ENCODE data around the gene SH3GLB2. TPM values are rescaled to one million over a fixed set of nuclear protein-coding genes. Genes with fewer than 3 reads are reported as not detected.

SH3GLB2 gene
- total RNA-seq, 2 experiments from 2014 or later, result 107 to 109 TPM

DNA sequence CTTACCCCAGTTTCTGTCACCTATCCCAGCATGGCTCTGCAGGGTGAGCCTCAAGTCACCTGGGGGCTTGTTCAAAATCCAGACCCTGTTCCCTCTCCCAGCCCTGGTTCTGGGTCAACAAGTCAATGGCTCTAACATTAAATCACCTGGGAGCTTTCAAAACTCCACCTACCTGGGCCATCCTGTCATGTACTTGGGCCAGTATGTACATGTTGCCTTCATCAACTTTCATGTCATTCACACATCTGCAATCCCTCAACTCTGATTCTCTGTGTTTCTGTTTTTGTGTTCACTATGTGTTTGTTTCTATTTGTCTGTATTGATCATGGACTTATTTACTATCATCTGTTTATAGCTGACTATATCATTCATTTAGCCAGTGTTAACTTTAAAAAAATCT, 2.1 kb upstream of the SH3GLB2 start:
- Mint-ChIP-seq H3K4me3 (no peak overlapping the region), H3K27me3 (ENCODE audit: low read depth) (no peaks in the 10 kb centered on the region), H3K36me3 (ENCODE audit: low read depth) (no peaks in the 10 kb centered on the region), H3K27ac (no peak overlapping the region), H3K4me1 (ENCODE audit: low read depth) (peaks cover 26% of the 10 kb centered on the region), H3K9me3 (ENCODE audit: insufficient read depth) (no peaks in the 10 kb centered on the region)
- ATAC-seq (no peak), DNase-seq (no peak)
- CTCF ChIA-PET, result interaction anchor here (0.8 to 1.2 kb wide), 2 partner anchors 39 to 385 kb away, joined by 3 to 5 read pairs; no protein-coding TSS in a partner anchor
- POLR2A ChIA-PET, result interaction anchor here (0.6 kb wide), 1 partner anchor 927 kb away, joined by 3 read pairs; no protein-coding TSS in a partner anchor

DNA sequence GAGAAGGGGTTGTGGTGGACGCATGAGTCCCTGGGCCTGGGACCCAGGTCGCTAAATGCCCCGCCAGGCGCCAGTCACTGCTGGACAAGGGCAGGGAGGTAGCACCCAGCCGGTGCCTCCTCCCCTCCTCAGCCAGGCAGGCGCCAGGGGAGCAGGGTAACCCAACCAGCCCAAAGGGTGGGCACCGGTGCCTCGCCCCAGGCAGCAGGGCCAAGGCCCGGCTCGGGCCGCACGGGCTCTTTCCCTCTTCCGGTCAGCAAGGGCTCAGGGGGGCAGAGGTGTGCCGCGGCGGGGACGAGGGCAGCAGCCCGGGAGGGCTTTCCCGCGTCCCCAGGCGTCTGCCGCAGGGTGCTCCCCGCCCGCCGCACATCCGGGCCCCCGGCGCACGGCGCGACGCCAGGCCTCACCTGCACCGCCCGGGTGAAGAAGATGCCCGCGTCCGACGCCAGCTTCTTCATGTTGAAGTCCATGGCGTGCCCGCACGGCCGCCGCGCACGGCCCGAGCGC, 393 bp downstream of the SH3GLB2 start:
- POLR2A ChIA-PET, result interaction anchor here (0.6 to 2.7 kb wide), 4 partner anchors 21 to 146 kb away, joined by 3 to 7 read pairs (median 4); partner anchors contain the start of genes KYAT1 and LRRC8A
- ATAC-seq (peak; percentile 78), DNase-seq (peak; percentile 78)
- Mint-ChIP-seq H3K4me3 (peak overlapping the region; percentile 89), H3K27ac (peak overlapping the region; percentile 84), H3K4me1 (ENCODE audit: low read depth) (peaks cover 29% of the 10 kb centered on the region), H3K27me3 (ENCODE audit: low read depth) (no peaks in the 10 kb centered on the region), H3K9me3 (ENCODE audit: insufficient read depth) (no peaks in the 10 kb centered on the region), H3K36me3 (ENCODE audit: low read depth) (no peaks in the 10 kb centered on the region)
- CTCF ChIA-PET, result interaction anchor here (0.8 to 1.2 kb wide), 4 partner anchors 10 to 210 kb away, joined by 3 to 5 read pairs (median 4); partner anchors contain the start of gene ENDOG

DNA sequence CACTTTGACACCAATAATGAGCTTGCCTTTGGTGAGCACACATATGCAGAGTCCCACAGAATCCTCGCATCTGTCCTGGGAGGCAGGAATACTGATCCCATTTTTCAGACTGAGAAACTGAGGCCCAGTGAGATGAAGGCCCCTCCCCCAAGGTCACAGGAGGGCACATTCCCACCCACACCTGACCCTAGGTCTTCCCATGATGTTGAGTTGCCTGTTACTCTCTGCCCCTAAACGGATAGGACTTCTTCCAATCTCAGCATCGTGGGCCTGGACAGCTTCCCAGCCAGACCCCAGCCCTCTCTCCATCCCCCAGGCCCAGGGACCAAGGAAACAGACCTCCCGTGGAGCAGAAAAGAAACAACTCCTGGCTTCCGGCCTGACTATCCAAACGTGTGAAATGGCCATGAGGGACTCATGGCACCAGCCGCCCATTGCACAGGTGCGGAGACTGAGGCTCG, 877 bp downstream of the SH3GLB2 start:
- CTCF ChIA-PET, result interaction anchor here (0.9 to 1.2 kb wide), 2 partner anchors 22 to 33 kb away, joined by 3 read pairs; no protein-coding TSS in a partner anchor
- Mint-ChIP-seq H3K4me3 (peak overlapping the region; percentile 89), H3K27me3 (ENCODE audit: low read depth) (no peaks in the 10 kb centered on the region), H3K4me1 (ENCODE audit: low read depth) (peaks cover 33% of the 10 kb centered on the region), H3K27ac (peak overlapping the region; percentile 84), H3K36me3 (ENCODE audit: low read depth) (no peaks in the 10 kb centered on the region), H3K9me3 (ENCODE audit: insufficient read depth) (no peaks in the 10 kb centered on the region)
- no peak for ATAC-seq
- DNase-seq, result no peak
- POLR2A ChIA-PET, result interaction anchor here (0.6 to 2.7 kb wide), 3 partner anchors 20 to 145 kb away, joined by 3 to 7 read pairs (median 4); no protein-coding TSS in a partner anchor

DNA sequence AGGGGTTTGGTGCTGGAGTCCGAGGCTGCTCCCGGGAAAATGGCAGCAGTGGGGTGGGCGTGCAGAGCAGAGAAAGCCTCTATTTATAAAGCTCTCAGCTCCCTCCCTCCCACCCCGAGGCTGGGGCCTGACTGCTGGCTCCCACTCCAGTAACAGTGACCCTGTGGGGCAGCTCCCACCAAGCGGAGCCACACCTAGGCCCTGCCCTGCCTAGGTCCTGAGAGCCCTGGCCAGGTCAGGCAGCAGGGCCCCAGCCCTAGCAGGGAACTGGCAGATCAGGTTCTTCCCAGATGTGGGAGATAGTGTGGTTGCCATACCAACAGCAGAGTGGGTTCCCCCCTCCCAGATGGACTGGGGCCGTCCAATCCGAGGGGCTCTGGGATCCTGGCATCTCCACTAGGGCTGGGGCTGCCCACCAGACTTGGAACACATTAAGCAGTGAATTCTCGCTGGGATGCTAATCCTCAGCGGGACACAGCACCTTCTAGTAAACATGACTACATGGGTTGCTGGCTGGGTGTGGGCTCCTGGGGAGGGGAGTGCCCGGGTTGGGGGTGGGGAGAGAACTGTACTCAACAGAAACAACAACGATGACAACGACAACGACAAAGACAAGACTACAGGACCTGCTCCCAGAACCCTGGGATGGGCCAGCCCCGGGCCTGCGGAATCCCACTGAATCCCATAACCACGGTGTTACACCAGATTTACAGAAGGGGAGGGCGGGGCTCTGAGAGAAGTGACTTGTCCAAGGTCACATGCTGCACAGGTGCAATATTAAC, 1.5 kb downstream of the SH3GLB2 start:
- no peaks in the 10 kb centered on the region for H3K9me3 Mint-ChIP-seq (ENCODE audit: insufficient read depth)
- H3K4me3 Mint-ChIP-seq, result peak overlapping the region; percentile 89
- ChIA-PET CTCF (no interaction called here), POLR2A (interaction anchor here (2.7 kb wide), 1 partner anchor 20 kb away, joined by 7 read pairs; no protein-coding TSS in a partner anchor)
- H3K27me3 Mint-ChIP-seq (ENCODE audit: low read depth), result no peaks in the 10 kb centered on the region
- DNase-seq, result no peak
- no peak for ATAC-seq
- peaks cover 4% of the 10 kb centered on the region for H3K36me3 Mint-ChIP-seq (ENCODE audit: low read depth)
- H3K4me1 Mint-ChIP-seq (ENCODE audit: low read depth), result peaks cover 39% of the 10 kb centered on the region
- peak overlapping the region; percentile 84 for H3K27ac Mint-ChIP-seq

DNA sequence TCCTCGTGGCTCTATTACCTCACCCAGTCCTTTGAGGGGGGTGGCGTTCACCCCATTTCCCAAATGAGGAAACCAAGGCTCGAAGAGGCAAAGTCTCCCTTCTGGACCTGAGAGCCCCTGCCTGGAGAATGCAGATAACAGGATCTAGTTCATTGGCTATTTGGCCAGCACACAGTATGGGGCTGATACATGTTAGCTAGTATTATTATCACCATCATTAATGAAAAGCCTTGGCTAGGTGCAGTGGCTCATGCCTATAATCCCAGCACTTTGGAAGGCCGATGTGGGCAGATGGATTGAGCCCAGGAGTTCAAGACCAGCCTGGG, 4.3 kb downstream of the SH3GLB2 start:
- CTCF ChIA-PET, result no interaction called here
- POLR2A ChIA-PET, result no interaction called here
- ATAC-seq, result no peak

DNA sequence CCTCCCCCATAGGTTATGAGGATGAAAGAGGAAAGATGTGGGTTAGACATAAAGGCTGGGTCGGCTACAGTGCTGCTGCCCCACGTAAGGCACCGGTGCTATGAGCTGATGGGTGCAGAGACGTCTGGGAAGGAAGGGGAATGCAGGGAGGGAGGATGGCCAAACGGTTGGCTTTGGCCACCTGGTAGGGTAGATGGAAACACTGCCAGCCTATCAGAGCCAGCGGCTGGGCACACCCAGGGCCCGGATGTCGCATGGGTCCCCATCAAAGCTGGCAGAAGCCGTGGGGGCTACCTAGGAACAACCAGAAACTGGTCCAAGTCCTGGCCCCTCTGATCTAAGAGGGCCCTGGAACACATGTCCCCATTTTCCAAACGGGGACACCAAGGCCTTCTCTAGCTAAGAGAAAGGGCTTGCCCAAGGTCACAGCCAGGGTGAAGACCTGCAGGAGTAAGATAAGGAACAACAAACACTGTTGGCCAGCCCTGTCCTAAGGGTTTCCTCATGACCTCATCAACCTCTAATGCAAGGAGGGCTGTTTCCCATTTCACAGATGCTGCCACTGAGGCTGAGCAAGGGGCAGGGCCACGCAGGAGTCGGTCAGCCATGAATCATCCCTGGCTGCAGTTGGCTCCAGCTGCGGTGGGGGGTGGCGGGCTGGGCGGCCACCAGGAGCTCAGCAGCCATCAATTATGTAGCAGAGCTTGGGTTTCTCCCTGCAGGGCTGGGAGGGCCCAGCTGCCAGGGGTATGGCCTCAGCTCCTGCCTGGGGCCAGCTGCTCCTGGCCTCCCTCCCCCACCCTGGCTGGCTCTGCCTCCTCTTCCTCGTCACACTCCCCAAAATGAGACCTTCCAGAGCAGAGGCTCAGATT, 4.9 kb downstream of the SH3GLB2 start:
- no peak overlapping the region for H3K4me3 Mint-ChIP-seq
- no peak for ATAC-seq
- ChIA-PET CTCF (no interaction called here), POLR2A (interaction anchor here (0.6 kb wide), 1 partner anchor 159 kb away, joined by 3 read pairs; no protein-coding TSS in a partner anchor)
- H3K27ac Mint-ChIP-seq, result no peak overlapping the region
- DNase-seq, result no peak
- H3K9me3 Mint-ChIP-seq (ENCODE audit: insufficient read depth), result no peaks in the 10 kb centered on the region
- H3K36me3 Mint-ChIP-seq (ENCODE audit: low read depth), result peaks cover 6% of the 10 kb centered on the region
- H3K27me3 Mint-ChIP-seq (ENCODE audit: low read depth), result no peaks in the 10 kb centered on the region
- peaks cover 38% of the 10 kb centered on the region for H3K4me1 Mint-ChIP-seq (ENCODE audit: low read depth)

More for the DNA sequence above, 4.3 kb downstream of the SH3GLB2 start:
- Mint-ChIP-seq H3K27me3 (ENCODE audit: low read depth) (no peaks in the 10 kb centered on the region), H3K9me3 (ENCODE audit: insufficient read depth) (no peaks in the 10 kb centered on the region), H3K27ac (no peak overlapping the region), H3K4me3 (no peak overlapping the region), H3K36me3 (ENCODE audit: low read depth) (peaks cover 5% of the 10 kb centered on the region), H3K4me1 (ENCODE audit: low read depth) (peaks cover 38% of the 10 kb centered on the region)
- DNase-seq, result no peak

DNA sequence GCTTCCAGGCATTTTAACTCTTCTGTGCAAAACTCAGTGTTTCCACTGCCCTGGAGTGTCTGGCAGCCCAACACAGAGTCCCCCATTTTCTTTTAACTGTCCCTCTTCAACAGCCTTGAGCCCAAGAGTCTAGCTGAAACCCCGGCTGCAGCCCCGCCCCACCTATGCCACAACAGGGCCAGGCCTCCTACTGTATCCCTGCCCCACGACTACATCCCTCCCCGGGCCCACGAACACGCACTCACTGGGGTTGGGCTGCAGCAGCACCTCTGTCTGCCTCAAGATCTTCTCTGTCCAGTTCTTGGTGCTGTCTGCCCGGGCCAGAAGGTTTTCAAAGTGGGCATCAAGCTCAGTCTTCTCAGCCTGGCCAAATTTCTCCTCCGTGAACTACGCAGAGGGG, 6.1 kb downstream of the SH3GLB2 start:
- Mint-ChIP-seq H3K27me3 (ENCODE audit: low read depth) (no peaks in the 10 kb centered on the region), H3K36me3 (ENCODE audit: low read depth) (peaks cover 11% of the 10 kb centered on the region), H3K27ac (peak overlapping the region; percentile 66), H3K4me1 (ENCODE audit: low read depth) (peaks cover 33% of the 10 kb centered on the region), H3K9me3 (ENCODE audit: insufficient read depth) (no peaks in the 10 kb centered on the region), H3K4me3 (no peak overlapping the region)
- ChIA-PET POLR2A (no interaction called here), CTCF (interaction anchor here (0.6 kb wide), 1 partner anchor 466 kb away, joined by 3 read pairs; no protein-coding TSS in a partner anchor)
- DNase-seq (no peak), ATAC-seq (no peak)

DNA sequence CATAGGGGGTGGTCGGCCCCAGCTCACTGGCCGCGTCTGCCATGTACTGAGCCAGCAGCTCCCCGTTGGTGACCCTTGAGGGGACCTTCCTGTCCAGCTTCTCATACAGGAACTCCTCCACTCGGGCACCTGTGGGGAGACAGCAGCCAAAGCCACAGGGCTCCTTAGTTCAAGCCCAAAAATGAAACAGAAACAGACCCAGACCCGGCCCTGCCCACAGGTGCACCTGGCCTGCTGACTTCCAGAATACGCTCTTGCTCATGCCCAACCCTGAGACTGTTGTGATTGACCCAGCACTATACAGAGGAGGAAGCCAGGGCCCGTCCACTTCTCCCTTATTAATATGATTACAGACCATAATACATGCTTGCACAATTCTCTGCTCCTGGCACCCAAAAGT, 7.0 kb downstream of the SH3GLB2 start:
- ChIA-PET POLR2A (no interaction called here), CTCF (no interaction called here)
- DNase-seq (no peak), ATAC-seq (peak; percentile 52)
- Mint-ChIP-seq H3K27me3 (ENCODE audit: low read depth) (no peaks in the 10 kb centered on the region), H3K36me3 (ENCODE audit: low read depth) (peaks cover 11% of the 10 kb centered on the region), H3K27ac (peak overlapping the region; percentile 48), H3K4me3 (no peak overlapping the region), H3K9me3 (ENCODE audit: insufficient read depth) (no peaks in the 10 kb centered on the region), H3K4me1 (ENCODE audit: low read depth) (peaks cover 25% of the 10 kb centered on the region)

DNA sequence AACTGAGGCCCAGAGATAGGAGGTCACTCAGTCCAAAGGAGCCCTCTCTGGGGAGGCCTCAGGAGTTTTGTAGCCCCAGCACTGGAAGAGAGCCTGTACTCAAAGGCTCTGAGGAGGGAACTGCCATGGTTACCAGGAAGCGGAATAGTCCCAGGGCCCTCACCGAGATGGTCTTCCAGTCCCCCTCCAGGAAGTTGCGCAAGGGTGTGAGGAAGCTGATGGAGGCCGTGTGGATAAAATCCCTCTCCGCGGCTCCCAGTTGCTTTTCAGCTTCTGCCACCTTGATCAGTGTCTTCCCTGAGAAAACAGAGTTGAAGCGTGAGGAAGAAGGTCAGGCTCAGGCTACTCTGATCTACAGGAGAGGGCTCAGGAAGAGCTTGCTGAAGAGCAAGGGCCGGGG, 13.5 kb downstream of the SH3GLB2 start:
- CTCF ChIA-PET, result interaction anchor here (1.6 kb wide), 1 partner anchor 8 kb away, joined by 6 read pairs; no protein-coding TSS in a partner anchor
- no peaks in the 10 kb centered on the region for H3K9me3 Mint-ChIP-seq (ENCODE audit: insufficient read depth)
- H3K27ac Mint-ChIP-seq, result no peak overlapping the region
- DNase-seq (no peak), ATAC-seq (no peak)
- POLR2A ChIA-PET, result no interaction called here
- no peak overlapping the region for H3K4me3 Mint-ChIP-seq
- H3K4me1 Mint-ChIP-seq (ENCODE audit: low read depth), result peaks cover 2% of the 10 kb centered on the region
- no peaks in the 10 kb centered on the region for H3K27me3 Mint-ChIP-seq (ENCODE audit: low read depth)
- H3K36me3 Mint-ChIP-seq (ENCODE audit: low read depth), result peaks cover 25% of the 10 kb centered on the region

DNA sequence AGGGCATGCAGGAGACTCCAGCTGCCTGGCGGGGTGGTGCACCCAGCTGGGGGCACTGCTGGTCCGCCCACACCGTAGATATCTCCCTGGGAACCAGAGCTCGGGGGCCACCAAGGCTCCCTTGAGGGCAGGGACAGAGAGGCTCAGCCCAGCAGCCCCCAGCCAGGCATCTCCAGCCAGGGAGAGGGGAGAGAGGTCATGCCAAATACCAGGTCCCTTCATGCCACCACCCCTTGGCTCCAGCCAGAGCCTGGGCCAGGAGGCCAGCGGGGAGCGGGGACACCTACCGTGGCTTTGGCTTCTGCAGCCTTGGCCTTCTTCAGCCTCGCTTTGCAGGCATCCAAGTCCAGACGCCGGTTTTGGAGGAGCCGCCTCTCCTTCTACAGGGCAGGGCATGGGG, 14.0 kb downstream of the SH3GLB2 start:
- POLR2A ChIA-PET, result no interaction called here
- CTCF ChIA-PET, result no interaction called here
- H3K27ac Mint-ChIP-seq, result no peak overlapping the region
- ATAC-seq (no peak), DNase-seq (no peak)
- H3K9me3 Mint-ChIP-seq (ENCODE audit: insufficient read depth), result no peaks in the 10 kb centered on the region
- H3K4me1 Mint-ChIP-seq (ENCODE audit: low read depth), result peaks cover 2% of the 10 kb centered on the region
- H3K4me3 Mint-ChIP-seq, result no peak overlapping the region
- H3K36me3 Mint-ChIP-seq (ENCODE audit: low read depth), result peaks cover 25% of the 10 kb centered on the region
- H3K27me3 Mint-ChIP-seq (ENCODE audit: low read depth), result no peaks in the 10 kb centered on the region

DNA sequence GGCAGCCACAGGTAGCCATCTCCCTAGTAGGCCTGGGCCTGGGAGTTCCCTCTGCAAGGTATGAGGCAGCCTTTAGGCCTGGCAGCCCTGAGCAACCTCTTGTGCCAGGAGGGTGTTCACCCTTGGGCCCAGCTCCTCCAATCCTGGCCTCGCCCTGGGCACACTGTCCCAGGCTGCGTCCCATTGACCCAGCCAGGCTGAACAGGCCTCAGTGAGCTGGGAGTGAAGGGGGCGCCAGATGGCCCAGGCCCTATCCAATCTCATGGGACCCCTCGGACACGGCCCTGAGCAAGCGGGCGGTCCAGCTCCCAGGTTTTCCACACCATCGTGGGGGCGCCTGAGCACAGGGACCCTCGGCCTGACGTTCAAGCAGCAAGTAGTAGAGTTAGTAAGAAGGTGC, 14.5 kb downstream of the SH3GLB2 start:
- H3K9me3 Mint-ChIP-seq (ENCODE audit: insufficient read depth), result no peaks in the 10 kb centered on the region
- H3K27me3 Mint-ChIP-seq (ENCODE audit: low read depth), result no peaks in the 10 kb centered on the region
- peaks cover 23% of the 10 kb centered on the region for H3K36me3 Mint-ChIP-seq (ENCODE audit: low read depth)
- no peak overlapping the region for H3K4me3 Mint-ChIP-seq
- POLR2A ChIA-PET, result no interaction called here
- DNase-seq (no peak), ATAC-seq (no peak)
- no peaks in the 10 kb centered on the region for H3K4me1 Mint-ChIP-seq (ENCODE audit: low read depth)
- CTCF ChIA-PET, result interaction anchor here (0.5 kb wide), 1 partner anchor 795 kb away, joined by 3 read pairs; no protein-coding TSS in a partner anchor
- H3K27ac Mint-ChIP-seq, result no peak overlapping the region
